Heart left ventricle (tissue), 16 donors: Measurements from ENCODE around the gene NDST3. TPM values are rescaled to one million over a fixed set of nuclear protein-coding genes. Genes with fewer than 3 reads are reported as not detected.

Experiments used
- ATAC-seq, 4 donors: fragments of 200-7000 bp; cut with Tn5 transposase; one replicate each; pipeline ENCODE4 v1.9.1; 2020 to 2022; ENCODE audit warnings: moderate library complexity in 4 of 4, mild to moderate bottlenecking in 3 of 4, moderate number of reproducible peaks in 1 of 4
- DNase-seq, 5 donors: peaks; one replicate each; pipeline ENCODE4 v3.0.0-alpha.2; 2020
- H3K27ac ChIP-seq, 12 donors: fragments of 200-600 bp; sonication (generic) in 4 of 12; one replicate each; pipeline versions ENCODE4 v1.5.0 to v1.8.0; 2016 to 2022; ENCODE audit warnings: mild to moderate bottlenecking in 2 of 12
- H3K27me3 ChIP-seq, 9 donors: fragments of 200-600 bp; sonication (generic) in 2 of 9; one replicate each; pipeline versions ENCODE4 v1.5.1 to v1.8.0; 2016 to 2022; ENCODE audit warnings: mild to moderate bottlenecking in 3 of 9
- H3K36me3 ChIP-seq, 9 donors: fragments of 200-600 bp; sonication (generic) in 2 of 9; one replicate each; pipeline versions ENCODE4 v1.5.0 to v1.8.0; 2018 to 2022; ENCODE audit warnings: mild to moderate bottlenecking in 2 of 9
- H3K4me1 ChIP-seq, 12 donors: fragments of 200-600 bp; sonication (generic) in 4 of 12; one replicate each; pipeline versions ENCODE4 v1.5.0 to v1.8.0; 2016 to 2022; ENCODE audit warnings: mild to moderate bottlenecking in 3 of 12
- H3K4me3 ChIP-seq, 12 donors: fragments of 200-600 bp; sonication (generic) in 4 of 12; one replicate each; pipeline versions ENCODE4 v1.5.0 to v1.8.0; 2017 to 2022; ENCODE audit warnings: mild to moderate bottlenecking in 9 of 12, moderate library complexity in 4 of 12
- H3K9me3 ChIP-seq, 12 donors: fragments of 200-600 bp; sonication (generic) in 4 of 12; one replicate each; pipeline versions ENCODE4 v1.5.0 to v1.8.0; 2016 to 2022; ENCODE audit warnings: mild to moderate bottlenecking in 1 of 12
- CTCF ChIP-seq, 12 donors: fragments of 200-600 bp; sonication (generic) in 4 of 12; IDR thresholded peaks; one replicate each; pipeline versions ENCODE4 v1.5.0 to v1.8.0; 2018 to 2022; ENCODE audit warnings: antibody characterized with exemption in 12 of 12, mild to moderate bottlenecking in 5 of 12
- POLR2A ChIP-seq, 2 donors: fragments of 450-650 bp; IDR thresholded peaks; one replicate each; pipeline ENCODE4 v1.6.1; 2017; ENCODE audit warnings: antibody characterized with exemption in 2 of 2, mild to moderate bottlenecking in 2 of 2, moderate library complexity in 2 of 2
- WGBS, 4 donors: extraction: QIAGEN DNeasy Blood & Tissue Kit in 2 of 4; methylation state at CpG; one replicate each; pipeline versions ENCODE4 v1.1.5 to v1.1.7; 2013 to 2018; 5-methylcytosine and 5-hydroxymethylcytosine counted together
- intact Hi-C, 10 donors: fragments of 100-400 bp; cut with DNase I; formaldehyde crosslinking; loops; one replicate each; pipeline versions ENCODE4 v1.11.1 to v1.14.2; 2022
- long read RNA-seq, 3 donors: library from polyadenylated mRNA; unstranded; transcript quantifications; one replicate each; pipeline ENCODE4 v2.0.0, GENCODE V29; 2020 to 2021
- polyA plus RNA-seq, 2 donors: library from polyadenylated mRNA; stranded (reverse); fragments of 200-250 nt; gene quantifications; one replicate each; pipeline ENCODE4 v1.2.3, GENCODE V29; 2013
- total RNA-seq, 9 donors: library from RNA; depleted of rRNA in 2 of 9; stranded (reverse); fragments of >200 nt in 2 of 9; fragmentation: NEBNext Ultra II Directional in 3 of 9; extraction: Animal tissue kit (Norgen Biotek cat#: 25700) in 3 of 9; gene quantifications; one replicate each; pipeline versions ENCODE4 v1.1.0 to v1.2.4, GENCODE V29; 2016 to 2023
- donor health status: ischemic (EF 13 %, LVEDD 7.1; RV severe dilation, severe dysfunction).
- donor health status: healthy with polysubstance abuse.
- donor health status: DM: no; HTN: yes; CAD: no.
- donor health status: DM: no; HTN: no; CAD: no.
- donor health status: ischemic (EF 25% LVEDD 6.9; RV normal size, moderate dysfunction).
- donor health status: ischemic (EF 25% LVEDD 5.7; RV mildly dilated, moderate dysfunction).
- donor health status: healthy.
- donor health status: DM: yes; HTN: yes; CAD: no.
- donor health status: ischemic (EF 35%, LVEDD 5.7; RV mildly dilated, moderate dysfunction).
- donor health status: nonischemic (EF 11% LVEDD 7.7; RV severe dilation, severe dysfunction).
- donor health status: DM: yes; HTN: yes; CAD: no.
- donor health status: PGD.
- donor health status: ischemic (EF 29% LVEDD 5.4; RV normal size, mild dysfunction).
- donor health status: nonischemic (EF 23%, LVEDD 6.1; RV moderate dilation, normal function).

The NDST3 gene
- under 1 TPM in 1 of 9 donors, not detected in 8; 0.29 TPM for total RNA-seq
- not detected for polyA plus RNA-seq
- long read RNA-seq, donor 1 = 0 reads
- long read RNA-seq, donor 2 = 0 reads
- long read RNA-seq, donor 3 = 0 reads

GRCh38 chr4:118034053-118034785, at the start of gene NDST3:
Gene NDST3, plus strand, starts transcription at chr4:118034486. Its CDS starts 19,425 bp downstream, at chr4:118053911.
- intact Hi-C loops = no loop called here
- Histone ChIP-seq H3K27me3 (peaks cover 4 to 69% (median 39%) of the 10 kb centered on the region in 9 donors), H3K9me3 (no peaks in the 10 kb centered on the region), H3K27ac (no peak within 1 kb of the TSS), H3K36me3 (no peaks in the 10 kb centered on the region), H3K4me3 (peak within 1 kb of the TSS in 11 of 12 donors; percentile 10 to 48 (median 37)), H3K4me1 (peaks cover 0 to 12% (median 0%) of the 10 kb centered on the region in 12 donors)
- 17 to 23% (median 17%) methylated on average over 11 of the region's 11 CpGs for WGBS, 4 donors
- peak in 3 of 12 donors; percentile 10 to 18 (median 16) for TF ChIP-seq CTCF (IDR thresholded peaks at IDR 0.05)
- TF ChIP-seq POLR2A (IDR thresholded peaks at IDR 0.05) = no peak
- peak in 2 of 5 donors; percentile 28 to 46 for DNase-seq
- peak in 2 of 4 donors; percentile 39 to 65 for ATAC-seq

- intact Hi-C loops = no loop called here
- no peak for ATAC-seq
- Histone ChIP-seq H3K27ac (no peak overlapping the region), H3K4me1 (no peaks in the 10 kb centered on the region), H3K27me3 (no peaks in the 10 kb centered on the region), H3K4me3 (no peak overlapping the region), H3K36me3 (no peaks in the 10 kb centered on the region), H3K9me3 (peaks cover 0 to 6% (median 0%) of the 10 kb centered on the region in 12 donors)
- DNase-seq = no peak
- 31 to 51% (median 44%) methylated on average over 2 of the region's 2 CpGs for WGBS, 4 donors
- TF ChIP-seq POLR2A (IDR thresholded peaks at IDR 0.05) = no peak
- TF ChIP-seq CTCF (IDR thresholded peaks at IDR 0.05) = no peak
Observed at GRCh38 chr4:117986321-117986720, 48.0 kb upstream of the NDST3 start.

DNA sequence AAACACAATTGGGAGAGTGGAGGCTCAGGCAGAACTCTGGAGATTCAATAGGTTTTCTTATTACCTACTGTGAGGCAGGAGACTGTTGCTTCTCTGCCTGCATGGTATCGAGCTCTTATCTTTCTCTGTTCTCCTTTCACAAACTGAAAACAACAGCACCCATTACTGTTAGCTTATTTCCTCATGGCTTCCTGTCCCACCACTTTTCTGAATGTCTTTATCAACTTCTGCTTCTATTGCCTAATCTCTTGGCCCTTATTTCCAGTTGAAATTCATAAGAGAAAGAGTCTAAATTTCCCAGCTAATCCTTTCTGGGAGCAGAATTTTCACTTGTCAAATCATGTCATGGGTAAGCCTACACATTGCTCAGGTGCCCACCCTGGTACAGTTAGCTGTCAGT, 46.8 kb upstream of the NDST3 start:
- Histone ChIP-seq H3K27ac (no peak overlapping the region), H3K4me1 (no peaks in the 10 kb centered on the region), H3K36me3 (no peaks in the 10 kb centered on the region), H3K4me3 (no peak overlapping the region), H3K27me3 (no peaks in the 10 kb centered on the region), H3K9me3 (no peaks in the 10 kb centered on the region)
- WGBS, 4 donors = 4 to 26% (median 23%) methylated on average over 1 of the region's 1 CpG
- no peak for DNase-seq
- ATAC-seq = no peak
- intact Hi-C loops = no loop called here
- no peak for TF ChIP-seq CTCF (IDR thresholded peaks at IDR 0.05)
- no peak for TF ChIP-seq POLR2A (IDR thresholded peaks at IDR 0.05)

GRCh38 chr4:117996891-117997290, 37.4 kb upstream of the NDST3 start:
- Histone ChIP-seq H3K27ac (no peak overlapping the region), H3K27me3 (no peaks in the 10 kb centered on the region), H3K36me3 (no peaks in the 10 kb centered on the region), H3K9me3 (peaks cover 0 to 4% (median 0%) of the 10 kb centered on the region in 12 donors), H3K4me3 (no peak overlapping the region), H3K4me1 (no peaks in the 10 kb centered on the region)
- WGBS, 4 donors = 85 to 88% (median 86%) methylated on average over 2 of the region's 2 CpGs
- ATAC-seq (no peak), DNase-seq (no peak)
- intact Hi-C loops = no loop called here
- TF ChIP-seq POLR2A (IDR thresholded peaks at IDR 0.05) (no peak), CTCF (IDR thresholded peaks at IDR 0.05) (no peak)
